ENCODE measurements around the gene DNAJC18. TPM values are rescaled to one million over a fixed set of nuclear protein-coding genes. Genes with fewer than 3 reads are reported as not detected.

The DNAJC18 gene
- total RNA-seq, 2 donors from 2014 or later, result 5.9 to 8.5 TPM

- Histone ChIP-seq H3K4me1 (peaks cover 4 to 21% of the 10 kb centered on the region in 2 donors), H3K36me3 (no peaks in the 10 kb centered on the region), H3K4me3 (no peak overlapping the region), H3K9me3 (no peaks in the 10 kb centered on the region), H3K27me3 (no peaks in the 10 kb centered on the region), H3K27ac (no peak overlapping the region)
- DNase-seq (ENCODE audit: low spot score), result no peak
- TF ChIP-seq, protein P1, sequence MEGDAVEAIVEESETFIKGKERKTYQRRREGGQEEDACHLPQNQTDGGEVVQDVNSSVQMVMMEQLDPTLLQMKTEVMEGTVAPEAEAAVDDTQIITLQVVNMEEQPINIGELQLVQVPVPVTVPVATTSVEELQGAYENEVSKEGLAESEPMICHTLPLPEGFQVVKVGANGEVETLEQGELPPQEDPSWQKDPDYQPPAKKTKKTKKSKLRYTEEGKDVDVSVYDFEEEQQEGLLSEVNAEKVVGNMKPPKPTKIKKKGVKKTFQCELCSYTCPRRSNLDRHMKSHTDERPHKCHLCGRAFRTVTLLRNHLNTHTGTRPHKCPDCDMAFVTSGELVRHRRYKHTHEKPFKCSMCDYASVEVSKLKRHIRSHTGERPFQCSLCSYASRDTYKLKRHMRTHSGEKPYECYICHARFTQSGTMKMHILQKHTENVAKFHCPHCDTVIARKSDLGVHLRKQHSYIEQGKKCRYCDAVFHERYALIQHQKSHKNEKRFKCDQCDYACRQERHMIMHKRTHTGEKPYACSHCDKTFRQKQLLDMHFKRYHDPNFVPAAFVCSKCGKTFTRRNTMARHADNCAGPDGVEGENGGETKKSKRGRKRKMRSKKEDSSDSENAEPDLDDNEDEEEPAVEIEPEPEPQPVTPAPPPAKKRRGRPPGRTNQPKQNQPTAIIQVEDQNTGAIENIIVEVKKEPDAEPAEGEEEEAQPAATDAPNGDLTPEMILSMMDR (IDR thresholded peaks at IDR 0.05), result no peak
Measured at GRCh38 chr5:139406963-139407362, 32.4 kb downstream of the DNAJC18 start.

DNA sequence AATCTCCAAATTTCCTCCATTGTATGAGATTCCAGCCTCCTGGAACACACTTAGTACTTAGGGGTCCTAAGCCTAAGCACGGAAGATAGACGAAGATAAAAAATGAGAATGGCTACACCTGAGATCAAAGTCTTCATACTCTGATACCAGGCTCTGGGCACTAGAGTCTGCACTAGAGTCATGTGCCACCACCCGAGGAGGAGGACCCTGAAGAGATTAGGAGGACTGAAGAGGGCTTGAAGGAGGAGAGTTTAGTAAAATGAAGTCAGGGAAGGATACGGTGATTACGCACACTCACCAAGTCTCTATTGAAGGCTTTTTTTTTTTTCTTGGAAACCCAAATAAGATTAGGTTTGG, 34.9 kb downstream of the DNAJC18 start:
- Histone ChIP-seq H3K9me3 (no peaks in the 10 kb centered on the region), H3K36me3 (no peaks in the 10 kb centered on the region), H3K4me1 (peaks cover 4 to 21% of the 10 kb centered on the region in 2 donors), H3K27ac (peak overlapping the region; percentile 90 to 93), H3K4me3 (peak overlapping the region; percentile 39 to 57), H3K27me3 (no peaks in the 10 kb centered on the region)
- TF ChIP-seq, protein P1 (IDR thresholded peaks at IDR 0.05), result no peak
- no peak for DNase-seq (ENCODE audit: low spot score)

DNA sequence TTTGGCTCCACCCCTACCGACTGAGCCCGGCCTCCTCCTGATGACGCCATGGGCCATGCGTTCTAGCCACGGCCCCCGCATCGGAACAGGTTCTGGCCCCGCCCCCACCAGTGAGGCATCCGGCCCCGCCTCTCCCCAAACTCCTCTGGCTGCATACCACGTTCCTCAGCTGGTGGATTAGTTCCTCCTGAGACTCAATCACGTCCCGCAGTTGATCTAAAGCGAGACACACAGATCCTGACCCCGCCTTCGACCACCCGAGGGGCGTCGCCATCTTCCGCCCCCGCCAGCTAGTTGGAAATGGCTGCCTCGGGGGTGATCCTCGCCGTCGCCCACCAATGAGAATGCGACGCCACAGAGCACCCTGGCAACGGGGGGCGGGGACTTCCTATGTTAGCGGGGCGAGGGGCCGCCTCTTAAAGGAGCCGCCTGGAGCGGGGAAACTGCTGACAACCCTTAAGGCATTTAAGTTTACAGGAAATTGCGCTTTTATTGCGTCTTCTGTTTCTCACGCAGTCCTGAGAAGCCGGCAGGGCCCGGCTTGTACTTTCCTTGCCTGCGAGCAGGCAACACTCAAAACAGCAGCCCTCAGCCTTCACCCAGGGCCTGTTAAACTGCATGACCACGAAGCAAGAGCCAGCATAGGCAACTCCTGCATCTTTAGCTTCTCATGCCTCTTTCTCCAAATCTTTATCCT, 35.4 kb downstream of the DNAJC18 start, which contains the start of gene SPATA24:
Gene SPATA24 (minus strand): TSS at position 303 of the 697 bp plus-strand sequence. CDS start 29 bp downstream, at position 274.
- Histone ChIP-seq H3K4me3 (peak within 1 kb of the TSS; percentile 39 to 57), H3K4me1 (peaks cover 4 to 21% of the 10 kb centered on the region in 2 donors), H3K27me3 (no peaks in the 10 kb centered on the region), H3K9me3 (no peaks in the 10 kb centered on the region), H3K36me3 (no peaks in the 10 kb centered on the region), H3K27ac (peak within 1 kb of the TSS; percentile 90 to 93)
- TF ChIP-seq, protein P1 (IDR thresholded peaks at IDR 0.05), result no peak
- peak; percentile 99 for DNase-seq (ENCODE audit: low spot score)

GRCh38 chr5:139403418-139403786, 35.9 kb downstream of the DNAJC18 start:
- Histone ChIP-seq H3K9me3 (no peaks in the 10 kb centered on the region), H3K4me3 (peak overlapping the region; percentile 39 to 57), H3K4me1 (peaks cover 4 to 21% of the 10 kb centered on the region in 2 donors), H3K36me3 (no peaks in the 10 kb centered on the region), H3K27me3 (no peaks in the 10 kb centered on the region), H3K27ac (peak overlapping the region; percentile 90 to 93)
- DNase-seq (ENCODE audit: low spot score), result no peak
- TF ChIP-seq, protein P1 (IDR thresholded peaks at IDR 0.05), result no peak

- Histone ChIP-seq H3K9me3 (no peaks in the 10 kb centered on the region), H3K27me3 (no peaks in the 10 kb centered on the region), H3K4me3 (no peak overlapping the region), H3K36me3 (no peaks in the 10 kb centered on the region), H3K27ac (peak overlapping the region; percentile 90 to 93), H3K4me1 (peaks cover 4 to 21% of the 10 kb centered on the region in 2 donors)
- no peak for DNase-seq (ENCODE audit: low spot score)
- TF ChIP-seq, protein P1 (IDR thresholded peaks at IDR 0.05), result peak in 1 of 2 donors; percentile 41
Measured at GRCh38 chr5:139402561-139403158, 36.7 kb downstream of the DNAJC18 start.

Measured in right atrium auricular region (tissue), 2 donors.